ENCODE results near the gene TRPV4. TPM values are rescaled to one million over a fixed set of nuclear protein-coding genes. Genes with fewer than 3 reads are reported as not detected.

The TRPV4 gene
- total and polyA plus RNA-seq, 7 experiments from 2014 or later = 0.81 TPM; not detected in 6

DNA sequence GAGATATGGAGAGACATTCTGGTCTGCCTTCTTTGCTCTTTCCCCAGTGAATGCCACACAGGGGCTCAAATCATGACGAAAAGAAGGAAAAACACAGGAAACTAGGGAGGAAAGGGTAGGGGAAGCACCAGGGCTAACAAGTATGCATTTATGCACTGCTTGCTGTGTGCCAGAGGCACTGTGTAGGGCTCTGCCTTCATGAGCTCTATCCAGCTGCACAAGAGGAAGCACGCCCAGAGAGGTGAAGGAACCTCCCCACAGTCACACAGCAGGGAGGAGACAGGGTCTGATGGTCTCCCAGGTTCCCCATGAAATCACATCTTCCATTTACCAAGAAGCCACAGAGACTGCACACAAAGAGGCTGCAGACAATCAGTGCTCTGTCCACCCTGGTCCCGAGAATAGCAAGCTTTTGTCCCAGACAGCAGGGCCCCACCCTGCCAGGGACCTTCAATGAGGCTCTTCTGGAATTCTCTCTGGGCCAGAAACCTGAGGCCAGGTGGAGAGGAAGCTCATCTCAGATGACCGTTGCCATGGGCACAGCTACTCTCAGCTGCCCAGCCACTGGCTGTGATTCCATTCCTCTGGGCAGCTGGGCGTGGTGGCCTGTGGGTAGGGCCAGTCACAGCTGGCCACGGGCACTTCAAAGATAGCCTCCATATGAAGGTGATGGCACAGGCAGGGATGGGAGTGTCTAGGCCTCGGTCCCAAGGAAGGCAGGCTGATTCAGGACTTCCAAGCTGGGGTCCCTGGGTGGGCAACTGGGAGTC lies 7.3 kb upstream of the TRPV4 start:
- Histone ChIP-seq H3K4me1 (ENCODE audit: control insufficient read depth in 2 of 2, insufficient read depth in 2 of 2, low read length in 2 of 2) (no peaks in the 10 kb centered on the region), H3K4me3 (ENCODE audit: low read length) (no peak overlapping the region), H3K36me3 (ENCODE audit: control insufficient read depth in 2 of 3, insufficient read depth in 3 of 3, low read length in 3 of 3) (no peaks in the 10 kb centered on the region), H3K27ac (ENCODE audit: low read depth, low read length) (no peak overlapping the region), H3K27me3 (ENCODE audit: control insufficient read depth in 2 of 2, insufficient read depth in 2 of 2, low read length in 2 of 2) (no peaks in the 10 kb centered on the region), H3K9me3 (ENCODE audit: control insufficient read depth in 2 of 3, low read length in 3 of 3) (no peaks in the 10 kb centered on the region)
- CTCF ChIA-PET = interaction anchor here (0.6 kb wide), 1 partner anchor 421 kb away, joined by 3 read pairs; no protein-coding TSS in a partner anchor
- DNase-seq = no peak
- ATAC-seq = no peak
- intact Hi-C loops (cut with micrococcal nuclease) = no loop called here
- Mint-ChIP-seq H3K4me1 (peaks cover 0 to 13% (median 7%) of the 10 kb centered on the region in 7 donors), H3K27me3 (peaks cover 0 to 7% (median 0%) of the 10 kb centered on the region in 5 donors), H3K9me3 (no peaks in the 10 kb centered on the region), H3K36me3 (no peaks in the 10 kb centered on the region), H3K27ac (no peak overlapping the region), H3K4me3 (no peak overlapping the region)
- POLR2A ChIA-PET = no interaction called here

DNA sequence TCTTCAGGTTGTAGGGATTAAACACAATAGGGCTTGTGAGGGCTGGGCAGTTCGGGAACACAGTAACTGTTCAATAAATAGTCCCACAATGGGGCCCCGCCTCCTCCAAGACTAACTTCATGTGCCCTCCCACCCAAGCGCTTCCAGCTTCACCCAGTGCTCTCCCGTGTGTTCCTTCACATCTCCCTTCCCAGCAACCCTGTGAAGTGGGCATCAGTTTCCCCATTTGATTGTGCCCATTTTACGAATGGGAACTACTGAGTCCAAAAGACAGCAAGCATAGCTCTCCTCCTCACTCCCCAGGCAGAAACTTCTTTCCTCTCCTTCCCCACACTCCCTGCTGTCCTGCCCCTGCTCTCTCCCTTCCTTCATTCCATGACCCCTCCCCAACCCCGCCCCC lies 6.2 kb upstream of the TRPV4 start:
- H3K27ac Mint-ChIP-seq = no peak overlapping the region
- H3K9me3 Mint-ChIP-seq = no peaks in the 10 kb centered on the region
- H3K4me3 Mint-ChIP-seq = no peak overlapping the region
- Histone ChIP-seq H3K36me3 (ENCODE audit: control insufficient read depth in 2 of 3, insufficient read depth in 3 of 3, low read length in 3 of 3) (no peaks in the 10 kb centered on the region), H3K9me3 (ENCODE audit: control insufficient read depth in 2 of 3, low read length in 3 of 3) (no peaks in the 10 kb centered on the region), H3K4me3 (ENCODE audit: low read length) (no peak overlapping the region), H3K4me1 (ENCODE audit: control insufficient read depth in 2 of 2, insufficient read depth in 2 of 2, low read length in 2 of 2) (no peaks in the 10 kb centered on the region), H3K27ac (ENCODE audit: low read depth, low read length) (no peak overlapping the region), H3K27me3 (ENCODE audit: control insufficient read depth in 2 of 2, insufficient read depth in 2 of 2, low read length in 2 of 2) (no peaks in the 10 kb centered on the region)
- intact Hi-C loops (cut with micrococcal nuclease) = no loop called here
- ATAC-seq = no peak
- H3K27me3 Mint-ChIP-seq = peaks cover under 1 to 17% (median 3%) of the 10 kb centered on the region in 5 donors
- H3K36me3 Mint-ChIP-seq = no peaks in the 10 kb centered on the region
- DNase-seq = no peak
- peaks cover 0 to 10% (median 6%) of the 10 kb centered on the region in 7 donors for H3K4me1 Mint-ChIP-seq
- CTCF ChIA-PET = no interaction called here
- POLR2A ChIA-PET = no interaction called here

DNA sequence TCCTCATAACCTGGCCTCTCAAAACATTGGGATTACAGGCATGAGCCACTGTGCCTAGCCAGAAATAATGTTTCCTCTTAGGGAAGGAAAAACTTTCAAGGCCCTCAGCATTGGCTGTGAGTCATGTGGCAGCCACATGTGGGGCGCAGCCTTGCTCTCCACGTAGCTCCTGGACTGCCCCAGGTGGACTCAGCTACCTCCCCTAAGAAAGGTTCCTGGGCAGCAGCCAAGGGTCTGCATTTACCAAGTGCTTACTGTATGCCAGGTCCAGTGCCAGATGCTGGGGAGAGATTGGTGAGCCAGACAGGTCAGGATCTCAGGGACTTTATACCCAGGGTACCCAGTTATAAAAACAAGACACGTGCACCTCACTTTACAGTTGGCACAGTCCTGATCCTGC lies 3.7 kb upstream of the TRPV4 start:
- DNase-seq (no peak), ATAC-seq (no peak)
- Histone ChIP-seq H3K36me3 (ENCODE audit: control insufficient read depth in 2 of 3, insufficient read depth in 3 of 3, low read length in 3 of 3) (no peaks in the 10 kb centered on the region), H3K4me1 (ENCODE audit: control insufficient read depth in 2 of 2, insufficient read depth in 2 of 2, low read length in 2 of 2) (no peaks in the 10 kb centered on the region), H3K9me3 (ENCODE audit: control insufficient read depth in 2 of 3, low read length in 3 of 3) (no peaks in the 10 kb centered on the region), H3K27me3 (ENCODE audit: control insufficient read depth in 2 of 2, insufficient read depth in 2 of 2, low read length in 2 of 2) (peaks cover 0 to 4% of the 10 kb centered on the region in 2 donors), H3K4me3 (ENCODE audit: low read length) (no peak overlapping the region), H3K27ac (ENCODE audit: low read depth, low read length) (no peak overlapping the region)
- CTCF ChIA-PET = interaction anchor here (0.5 kb wide), 1 partner anchor 57 kb away, joined by 4 read pairs; no protein-coding TSS in a partner anchor
- Mint-ChIP-seq H3K36me3 (no peaks in the 10 kb centered on the region), H3K4me1 (peaks cover 3 to 13% (median 10%) of the 10 kb centered on the region in 7 donors), H3K9me3 (no peaks in the 10 kb centered on the region), H3K27me3 (peaks cover 11 to 36% (median 16%) of the 10 kb centered on the region in 5 donors), H3K27ac (no peak overlapping the region), H3K4me3 (no peak overlapping the region)
- POLR2A ChIA-PET = no interaction called here
- intact Hi-C loops (cut with micrococcal nuclease) = no loop called here

DNA sequence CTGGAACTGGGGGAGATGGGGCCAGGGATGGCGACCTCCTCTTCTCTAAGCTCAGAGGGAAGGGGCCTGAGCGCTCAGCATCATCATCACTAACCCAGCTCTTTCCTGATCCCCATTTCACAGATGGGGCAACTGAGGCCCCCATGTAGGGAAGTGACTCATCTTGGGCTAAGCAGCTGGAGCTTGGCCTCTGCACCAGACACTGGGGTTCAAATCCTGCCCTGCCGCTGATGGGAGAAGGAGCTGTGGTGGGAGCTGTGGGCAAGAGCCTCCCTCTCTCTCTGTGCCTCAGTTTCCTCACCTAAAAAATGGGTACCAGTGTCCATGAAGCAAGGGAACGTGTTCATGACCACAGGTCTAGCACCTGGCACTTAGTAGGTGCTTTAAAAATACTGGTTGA lies 2.6 kb upstream of the TRPV4 start:
- Mint-ChIP-seq H3K36me3 (peaks cover 0 to 4% (median 0%) of the 10 kb centered on the region in 5 donors), H3K27ac (no peak overlapping the region), H3K4me1 (peaks cover 3 to 13% (median 10%) of the 10 kb centered on the region in 7 donors), H3K9me3 (no peaks in the 10 kb centered on the region), H3K27me3 (peaks cover 19 to 46% (median 24%) of the 10 kb centered on the region in 5 donors), H3K4me3 (no peak overlapping the region)
- intact Hi-C loops (cut with micrococcal nuclease) = no loop called here
- Histone ChIP-seq H3K36me3 (ENCODE audit: control insufficient read depth in 2 of 3, insufficient read depth in 3 of 3, low read length in 3 of 3) (no peaks in the 10 kb centered on the region), H3K27ac (ENCODE audit: low read depth, low read length) (no peak overlapping the region), H3K4me1 (ENCODE audit: control insufficient read depth in 2 of 2, insufficient read depth in 2 of 2, low read length in 2 of 2) (no peaks in the 10 kb centered on the region), H3K27me3 (ENCODE audit: control insufficient read depth in 2 of 2, insufficient read depth in 2 of 2, low read length in 2 of 2) (peaks cover 0 to 4% of the 10 kb centered on the region in 2 donors), H3K4me3 (ENCODE audit: low read length) (no peak overlapping the region), H3K9me3 (ENCODE audit: control insufficient read depth in 2 of 3, low read length in 3 of 3) (no peaks in the 10 kb centered on the region)
- POLR2A ChIA-PET = no interaction called here
- CTCF ChIA-PET = interaction anchor here (2.2 kb wide), 1 partner anchor 9 kb away, joined by 8 read pairs; no protein-coding TSS in a partner anchor
- no peak for ATAC-seq
- DNase-seq = no peak

DNA sequence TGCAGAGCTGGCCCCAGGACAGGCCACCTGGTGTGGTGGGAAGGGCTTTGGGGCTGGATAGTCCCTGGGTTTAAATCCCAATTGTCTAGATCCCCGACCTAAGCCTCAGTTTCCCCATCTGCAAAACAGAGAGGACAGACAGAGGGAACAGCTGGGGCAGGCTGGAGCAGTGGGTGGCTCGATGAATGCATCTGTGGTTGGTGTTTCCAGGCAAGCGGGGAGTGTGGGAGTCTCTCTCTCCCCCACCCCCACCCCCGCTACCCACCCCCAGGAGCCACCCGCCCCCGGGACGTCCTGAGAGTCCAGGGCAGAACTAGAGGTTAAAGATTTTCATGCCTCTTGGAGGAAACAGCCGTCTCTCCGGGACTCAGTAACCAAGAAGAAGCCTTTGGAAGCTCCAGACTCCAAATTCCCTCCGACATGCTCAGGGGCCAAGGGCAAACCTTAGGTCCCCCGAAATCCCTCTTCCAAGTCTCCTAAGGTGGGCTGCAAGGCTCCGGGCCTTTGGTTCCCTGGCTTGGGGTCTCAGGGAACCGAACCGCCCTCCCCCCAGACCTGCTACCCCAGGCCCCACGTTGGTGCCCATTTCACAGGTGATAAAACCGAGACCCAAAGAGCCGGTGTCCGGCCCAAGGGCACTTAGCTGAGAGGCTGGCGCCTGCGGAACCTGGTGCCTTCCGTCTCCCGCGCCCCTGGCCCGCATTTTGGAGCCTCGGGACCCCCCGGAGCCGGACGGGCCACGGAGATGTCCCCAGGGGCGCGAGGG lies 474 bp downstream of the TRPV4 start:
- DNase-seq (no peak), ATAC-seq (no peak)
- H3K4me3 Mint-ChIP-seq = no peak overlapping the region
- H3K4me3 ChIP-seq (ENCODE audit: low read length) = no peak overlapping the region
- no peak overlapping the region for H3K27ac Mint-ChIP-seq
- H3K9me3 Mint-ChIP-seq = no peaks in the 10 kb centered on the region
- peaks cover 3 to 5% (median 4%) of the 10 kb centered on the region in 7 donors for H3K4me1 Mint-ChIP-seq
- no peak overlapping the region for H3K27ac ChIP-seq (ENCODE audit: low read depth, low read length)
- peaks cover 0 to 4% (median 0%) of the 10 kb centered on the region in 5 donors for H3K36me3 Mint-ChIP-seq
- no peaks in the 10 kb centered on the region for H3K4me1 ChIP-seq (ENCODE audit: control insufficient read depth in 2 of 2, insufficient read depth in 2 of 2, low read length in 2 of 2)
- no peaks in the 10 kb centered on the region for H3K9me3 ChIP-seq (ENCODE audit: control insufficient read depth in 2 of 3, low read length in 3 of 3)
- intact Hi-C loops (cut with micrococcal nuclease) = no loop called here
- ChIA-PET POLR2A (no interaction called here), CTCF (no interaction called here)
- H3K27me3 ChIP-seq (ENCODE audit: control insufficient read depth in 2 of 2, insufficient read depth in 2 of 2, low read length in 2 of 2) = peaks cover 0 to 4% of the 10 kb centered on the region in 2 donors
- no peaks in the 10 kb centered on the region for H3K36me3 ChIP-seq (ENCODE audit: control insufficient read depth in 2 of 3, insufficient read depth in 3 of 3, low read length in 3 of 3)
- peaks cover 21 to 45% (median 26%) of the 10 kb centered on the region in 5 donors for H3K27me3 Mint-ChIP-seq

DNA sequence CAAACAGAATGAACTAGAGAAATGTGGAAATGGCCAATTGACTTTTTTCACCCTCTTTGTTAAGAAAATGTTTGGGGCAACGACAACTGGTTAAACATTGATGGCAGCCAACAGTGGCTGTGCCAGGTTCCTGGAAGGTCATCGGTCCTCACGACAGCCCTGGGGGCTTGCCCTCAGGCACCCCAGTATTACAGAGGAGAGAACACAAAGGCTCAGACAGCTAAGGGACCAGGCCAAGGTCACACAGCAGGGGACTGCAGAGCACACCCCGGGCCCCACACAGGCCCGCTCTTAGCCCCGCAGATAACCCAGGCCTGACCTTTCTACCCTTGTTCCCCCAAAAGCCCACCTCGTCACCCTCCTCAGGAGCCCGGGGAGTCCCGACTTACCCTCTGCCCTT lies 1.3 kb downstream of the TRPV4 start:
- no peak overlapping the region for H3K4me3 Mint-ChIP-seq
- Histone ChIP-seq H3K27me3 (ENCODE audit: control insufficient read depth in 2 of 2, insufficient read depth in 2 of 2, low read length in 2 of 2) (peaks cover 0 to 4% of the 10 kb centered on the region in 2 donors), H3K27ac (ENCODE audit: low read depth, low read length) (no peak overlapping the region), H3K9me3 (ENCODE audit: control insufficient read depth in 2 of 3, low read length in 3 of 3) (no peaks in the 10 kb centered on the region), H3K36me3 (ENCODE audit: control insufficient read depth in 2 of 3, insufficient read depth in 3 of 3, low read length in 3 of 3) (no peaks in the 10 kb centered on the region), H3K4me3 (ENCODE audit: low read length) (no peak overlapping the region), H3K4me1 (ENCODE audit: control insufficient read depth in 2 of 2, insufficient read depth in 2 of 2, low read length in 2 of 2) (no peaks in the 10 kb centered on the region)
- ATAC-seq = no peak
- intact Hi-C loops (cut with micrococcal nuclease) = no loop called here
- H3K27me3 Mint-ChIP-seq = peaks cover 25 to 49% (median 30%) of the 10 kb centered on the region in 5 donors
- POLR2A ChIA-PET = no interaction called here
- no peaks in the 10 kb centered on the region for H3K9me3 Mint-ChIP-seq
- H3K36me3 Mint-ChIP-seq = peaks cover 0 to 4% (median 0%) of the 10 kb centered on the region in 5 donors
- H3K4me1 Mint-ChIP-seq = peaks cover 3 to 6% (median 4%) of the 10 kb centered on the region in 7 donors
- CTCF ChIA-PET = no interaction called here
- no peak overlapping the region for H3K27ac Mint-ChIP-seq
- DNase-seq = no peak

All from naive thymus-derived CD4-positive, alpha-beta T cell (primary cell).